OCI-LY7 (cell line): ENCODE results near the gene EYS. TPM values are rescaled to one million over a fixed set of nuclear protein-coding genes. Genes with fewer than 3 reads are reported as not detected.

Source experiments
- BruUV-seq: library from RNA; stranded (reverse); fragments of 400-500 nt; replicated peaks from 2 replicates; lab custom pipeline; 2021; lab: Mats Ljungman, UMichigan
- CTCF ChIA-PET: fragments of 300-600 bp; sonication (Branson Sonifier 250); formaldehyde crosslinking; loops from one replicate; lab custom pipeline; 2022; ENCODE audit warnings: antibody characterized with exemption; ENCODE audit not compliant: unreplicated experiment; lab: Charles Lee
- POLR2A ChIA-PET: fragments of 300-600 bp; sonication (Branson Sonifier 250); formaldehyde crosslinking; loops from one replicate; lab custom pipeline; 2022; ENCODE audit warnings: antibody characterized with exemption; lab: Charles Lee
- DNase-seq: peaks from one replicate; pipeline ENCODE4 v3.0.0-alpha.2; 2015; ENCODE audit warnings: low spot score
- H2AFZ ChIP-seq: fragments of 200-600 bp; sonication (generic), shearing (Covaris generic); 2 replicates; pipeline ENCODE4 v1.6.1; 2014; ENCODE audit warnings: mild to moderate bottlenecking, antibody characterized with exemption, low read length, moderate library complexity
- H3K27ac ChIP-seq: fragments of 200-600 bp; sonication (generic); 2 replicates; pipeline ENCODE4 v1.5.1; 2014; ENCODE audit warnings: mixed run types, low read depth, mild to moderate bottlenecking, moderate library complexity, low read length, inconsistent platforms; ENCODE audit not compliant: poor library complexity, severe bottlenecking
- H3K36me3 ChIP-seq: fragments of 200-600 bp; sonication (generic); 2 replicates; pipeline ENCODE4 v1.6.1; 2014; ENCODE audit warnings: mild to moderate bottlenecking, antibody characterized with exemption, low read length, moderate library complexity, mixed read lengths; ENCODE audit not compliant: insufficient read depth
- H3K4me1 ChIP-seq: fragments of 200-600 bp; sonication (generic); 2 replicates; pipeline ENCODE4 v1.5.1; 2014; ENCODE audit warnings: mild to moderate bottlenecking, low read length; ENCODE audit not compliant: insufficient read depth, poor library complexity, severe bottlenecking
- H3K4me2 ChIP-seq: fragments of 200-600 bp; sonication (generic); 2 replicates; pipeline ENCODE4 v1.6.1; 2014; ENCODE audit warnings: mild to moderate bottlenecking, low read length
- H3K4me3 ChIP-seq: fragments of 200-600 bp; sonication (generic); 2 replicates; pipeline ENCODE4 v1.5.1; 2014; ENCODE audit warnings: mild to moderate bottlenecking, low read depth, low read length; ENCODE audit not compliant: poor library complexity, severe bottlenecking
- H3K79me2 ChIP-seq: fragments of 200-600 bp; sonication (generic); 2 replicates; pipeline ENCODE4 v1.6.1; 2016; ENCODE audit warnings: low read depth, mild to moderate bottlenecking, low read length, moderate library complexity, mixed read lengths; ENCODE audit not compliant: insufficient read depth
- H3K9me2 ChIP-seq: fragments of 200-600 bp; sonication (generic); 2 replicates; pipeline ENCODE4 v1.6.1; 2016; ENCODE audit warnings: mild to moderate bottlenecking, low read length, mixed read lengths; ENCODE audit not compliant: insufficient read depth
- H3K9me3 ChIP-seq: fragments of 200-600 bp; sonication (generic); 2 replicates; pipeline ENCODE4 v1.6.1; 2014; ENCODE audit warnings: mild to moderate bottlenecking, mixed run types, low read length, mixed read lengths
- H4K20me1 ChIP-seq: fragments of 200-600 bp; sonication (generic); 2 replicates; pipeline ENCODE4 v1.6.1; 2014; ENCODE audit warnings: mild to moderate bottlenecking, antibody characterized with exemption, low read length, moderate library complexity, mixed read lengths; ENCODE audit not compliant: insufficient read depth
- EZH2phosphoT487 ChIP-seq: fragments of 200-600 bp; sonication (generic); IDR thresholded peaks from 2 replicates; pipeline ENCODE4 v1.6.1; 2018; ENCODE audit warnings: low read depth, borderline replicate concordance, mild to moderate bottlenecking, mixed run types, antibody characterized with exemption, low read length, moderate library complexity, mixed read lengths
- intact Hi-C: fragments of 100-400 bp; cut with micrococcal nuclease; formaldehyde crosslinking; loops from one replicate; pipeline ENCODE4 v1.10.0; 2022; ENCODE audit not compliant: unreplicated experiment
- total RNA-seq, 2 experiments: library from RNA; depleted of rRNA in 1 of 2; stranded (reverse); fragments of >200 nt in 1 of 2; shearing (Covaris generic) in 1 of 2; gene quantifications; 2 replicates each; pipeline ENCODE4 v1.2.3, GENCODE V29; 2014 to 2022
- TF ChIP-seq, protein P1 (sequence below): fragments of 200-600 bp; sonication (generic); conservative IDR thresholded peaks from 2 replicates; pipeline ENCODE4 v1.5.1; 2014; ENCODE audit warnings: mild to moderate bottlenecking, antibody characterized with exemption, low read length, moderate library complexity, mixed read lengths

The EYS gene
- total RNA-seq, 2 experiments from 2014 or later: not detected

GRCh38 chr6:65221153-65221552, 485.9 kb downstream of the EYS start:
- Histone ChIP-seq H3K4me2 (no peak overlapping the region), H3K79me2 (no peaks in the 10 kb centered on the region), H3K4me3 (no peak overlapping the region), H3K9me2 (no peaks in the 10 kb centered on the region), H2AFZ (no peak overlapping the region), H3K36me3 (no peaks in the 10 kb centered on the region), H3K4me1 (no peaks in the 10 kb centered on the region), H3K9me3 (no peaks in the 10 kb centered on the region), H4K20me1 (no peaks in the 10 kb centered on the region), H3K27ac (no peak overlapping the region)
- CTCF ChIA-PET: no interaction called here
- no TSS peak for BruUV-seq
- intact Hi-C loops: no loop called here
- DNase-seq: no peak
- POLR2A ChIA-PET: no interaction called here
- TF ChIP-seq EZH2phosphoT487: no peak
- TF ChIP-seq, protein P1, sequence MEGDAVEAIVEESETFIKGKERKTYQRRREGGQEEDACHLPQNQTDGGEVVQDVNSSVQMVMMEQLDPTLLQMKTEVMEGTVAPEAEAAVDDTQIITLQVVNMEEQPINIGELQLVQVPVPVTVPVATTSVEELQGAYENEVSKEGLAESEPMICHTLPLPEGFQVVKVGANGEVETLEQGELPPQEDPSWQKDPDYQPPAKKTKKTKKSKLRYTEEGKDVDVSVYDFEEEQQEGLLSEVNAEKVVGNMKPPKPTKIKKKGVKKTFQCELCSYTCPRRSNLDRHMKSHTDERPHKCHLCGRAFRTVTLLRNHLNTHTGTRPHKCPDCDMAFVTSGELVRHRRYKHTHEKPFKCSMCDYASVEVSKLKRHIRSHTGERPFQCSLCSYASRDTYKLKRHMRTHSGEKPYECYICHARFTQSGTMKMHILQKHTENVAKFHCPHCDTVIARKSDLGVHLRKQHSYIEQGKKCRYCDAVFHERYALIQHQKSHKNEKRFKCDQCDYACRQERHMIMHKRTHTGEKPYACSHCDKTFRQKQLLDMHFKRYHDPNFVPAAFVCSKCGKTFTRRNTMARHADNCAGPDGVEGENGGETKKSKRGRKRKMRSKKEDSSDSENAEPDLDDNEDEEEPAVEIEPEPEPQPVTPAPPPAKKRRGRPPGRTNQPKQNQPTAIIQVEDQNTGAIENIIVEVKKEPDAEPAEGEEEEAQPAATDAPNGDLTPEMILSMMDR: no peak

- CTCF ChIA-PET: no interaction called here
- DNase-seq: no peak
- BruUV-seq: no TSS peak
- POLR2A ChIA-PET: interaction anchor here (0.6 kb wide), 1 partner anchor 10 kb away, joined by 4 read pairs; no protein-coding TSS in a partner anchor
- Histone ChIP-seq H3K27ac (no peak overlapping the region), H3K79me2 (no peaks in the 10 kb centered on the region), H3K4me2 (no peak overlapping the region), H4K20me1 (no peaks in the 10 kb centered on the region), H3K4me1 (no peaks in the 10 kb centered on the region), H3K9me2 (no peaks in the 10 kb centered on the region), H2AFZ (no peak overlapping the region), H3K4me3 (no peak overlapping the region), H3K36me3 (no peaks in the 10 kb centered on the region), H3K9me3 (0 out of 2 replicates have a peak, but pooled peaks cover 5% of the 10 kb centered on the region)
- TF ChIP-seq EZH2phosphoT487: no peak
- TF ChIP-seq, protein P1: no peak
- intact Hi-C loops: no loop called here
Observed at GRCh38 chr6:65202738-65203137, 504.3 kb downstream of the EYS start.

- intact Hi-C loops: no loop called here
Observed at GRCh38 chr6:65199683-65200082, 507.3 kb downstream of the EYS start.

More at GRCh38 chr6:65199683-65200082, 507.3 kb downstream of the EYS start:
- Histone ChIP-seq H3K9me2 (no peaks in the 10 kb centered on the region), H3K4me3 (no peak overlapping the region), H3K9me3 (no peaks in the 10 kb centered on the region), H3K36me3 (no peaks in the 10 kb centered on the region), H2AFZ (no peak overlapping the region), H4K20me1 (no peaks in the 10 kb centered on the region), H3K4me1 (no peaks in the 10 kb centered on the region), H3K27ac (no peak overlapping the region), H3K4me2 (no peak overlapping the region), H3K79me2 (no peaks in the 10 kb centered on the region)
- TF ChIP-seq, protein P1: no peak
- TF ChIP-seq EZH2phosphoT487: no peak
- BruUV-seq: no TSS peak
- CTCF ChIA-PET: no interaction called here
- POLR2A ChIA-PET: no interaction called here
- no peak for DNase-seq
